Measurements from ENCODE around the gene COMMD1. TPM values are rescaled to one million over a fixed set of nuclear protein-coding genes. Genes with fewer than 3 reads are reported as not detected.

The COMMD1 gene
- total and polyA plus RNA-seq, 2 donors from 2014 or later = 38.5 to 99.4 TPM

DNA sequence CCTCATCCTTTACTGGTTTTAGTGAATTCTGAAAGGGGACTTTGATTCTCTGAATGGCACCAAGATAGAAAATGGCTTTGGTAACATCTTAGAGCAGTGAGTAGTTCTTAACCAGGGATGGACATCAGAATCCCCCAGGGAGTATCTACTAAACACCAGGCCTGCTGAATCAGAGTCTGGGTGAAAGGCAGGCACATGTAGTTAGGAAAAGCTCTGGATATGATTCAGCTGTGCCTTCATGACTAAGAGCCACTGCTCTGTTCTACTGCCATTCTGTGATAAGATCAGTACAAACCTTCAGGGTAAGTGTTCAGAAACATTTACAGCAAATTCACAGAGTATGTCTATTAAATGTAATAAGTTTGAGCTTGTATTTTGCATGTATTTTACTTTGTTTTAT, 244.2 kb downstream of the COMMD1 start:
- H3K9me3 ChIP-seq (ENCODE audit: control insufficient read depth in 2 of 3, insufficient read depth in 1 of 3, low read length in 3 of 3) = no peaks in the 10 kb centered on the region
- no peak overlapping the region for H3K27ac ChIP-seq (ENCODE audit: low read depth in 2 of 2, low read length in 2 of 2)
- DNase-seq = peak in 1 of 5 donors; percentile 15
- no peak overlapping the region for H3K4me3 ChIP-seq (ENCODE audit: low read length in 3 of 3)
- TF ChIP-seq, protein P1, sequence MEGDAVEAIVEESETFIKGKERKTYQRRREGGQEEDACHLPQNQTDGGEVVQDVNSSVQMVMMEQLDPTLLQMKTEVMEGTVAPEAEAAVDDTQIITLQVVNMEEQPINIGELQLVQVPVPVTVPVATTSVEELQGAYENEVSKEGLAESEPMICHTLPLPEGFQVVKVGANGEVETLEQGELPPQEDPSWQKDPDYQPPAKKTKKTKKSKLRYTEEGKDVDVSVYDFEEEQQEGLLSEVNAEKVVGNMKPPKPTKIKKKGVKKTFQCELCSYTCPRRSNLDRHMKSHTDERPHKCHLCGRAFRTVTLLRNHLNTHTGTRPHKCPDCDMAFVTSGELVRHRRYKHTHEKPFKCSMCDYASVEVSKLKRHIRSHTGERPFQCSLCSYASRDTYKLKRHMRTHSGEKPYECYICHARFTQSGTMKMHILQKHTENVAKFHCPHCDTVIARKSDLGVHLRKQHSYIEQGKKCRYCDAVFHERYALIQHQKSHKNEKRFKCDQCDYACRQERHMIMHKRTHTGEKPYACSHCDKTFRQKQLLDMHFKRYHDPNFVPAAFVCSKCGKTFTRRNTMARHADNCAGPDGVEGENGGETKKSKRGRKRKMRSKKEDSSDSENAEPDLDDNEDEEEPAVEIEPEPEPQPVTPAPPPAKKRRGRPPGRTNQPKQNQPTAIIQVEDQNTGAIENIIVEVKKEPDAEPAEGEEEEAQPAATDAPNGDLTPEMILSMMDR (IDR thresholded peaks at IDR 0.05; ENCODE audit: borderline replicate concordance, extremely low read depth, insufficient read depth) = no peak
- FAIRE-seq = no peak
- intact Hi-C loops (cut with DNase I) = no loop called here
- no peaks in the 10 kb centered on the region for H3K4me1 ChIP-seq (ENCODE audit: control insufficient read depth in 2 of 3, insufficient read depth in 2 of 3, low read depth in 1 of 3, low read length in 3 of 3)
- H3K36me3 ChIP-seq (ENCODE audit: control insufficient read depth in 2 of 3, insufficient read depth in 3 of 3, low read length in 3 of 3) = no peaks in the 10 kb centered on the region
- no peaks in the 10 kb centered on the region for H3K27me3 ChIP-seq (ENCODE audit: control insufficient read depth, insufficient read depth, low read length)
- no peak overlapping the region for H3K9ac ChIP-seq (ENCODE audit: low read length in 3 of 3)

- H3K4me1 ChIP-seq (ENCODE audit: control insufficient read depth in 2 of 3, insufficient read depth in 2 of 3, low read depth in 1 of 3, low read length in 3 of 3) = no peaks in the 10 kb centered on the region
- intact Hi-C loops (cut with DNase I) = no loop called here
- DNase-seq (no peak), FAIRE-seq (no peak)
- H3K4me3 ChIP-seq (ENCODE audit: low read length in 3 of 3) = no peak overlapping the region
- H3K36me3 ChIP-seq (ENCODE audit: control insufficient read depth in 2 of 3, insufficient read depth in 3 of 3, low read length in 3 of 3) = no peaks in the 10 kb centered on the region
- no peaks in the 10 kb centered on the region for H3K27me3 ChIP-seq (ENCODE audit: control insufficient read depth, insufficient read depth, low read length)
- peaks cover 0 to 6% (median 2%) of the 10 kb centered on the region in 3 donors for H3K9me3 ChIP-seq (ENCODE audit: control insufficient read depth in 2 of 3, insufficient read depth in 1 of 3, low read length in 3 of 3)
- H3K27ac ChIP-seq (ENCODE audit: low read depth in 2 of 2, low read length in 2 of 2) = no peak overlapping the region
- H3K9ac ChIP-seq (ENCODE audit: low read length in 3 of 3) = no peak overlapping the region
- TF ChIP-seq, protein P1 (IDR thresholded peaks at IDR 0.05; ENCODE audit: borderline replicate concordance, extremely low read depth, insufficient read depth) = no peak
These were observed 245.3 kb downstream of the COMMD1 start for GRCh38 chr2:62150597-62151305.

DNA sequence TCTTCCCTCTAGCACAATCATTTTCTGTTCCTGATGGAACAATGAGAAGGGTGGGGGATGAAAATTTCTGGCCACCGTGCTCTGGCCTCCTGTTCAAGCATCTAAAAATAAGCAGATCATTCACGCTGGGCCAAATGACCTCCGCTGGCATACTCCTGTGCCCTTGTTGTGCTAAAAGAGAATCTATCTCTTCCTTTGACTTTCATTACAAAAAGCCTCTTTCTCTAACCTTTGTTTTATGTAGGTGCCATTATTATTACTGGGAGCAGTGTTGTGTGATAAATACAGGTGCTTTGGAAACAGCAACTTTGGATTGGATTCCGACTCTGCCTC, 245.8 kb downstream of the COMMD1 start:
- Histone ChIP-seq H3K27ac (ENCODE audit: low read depth in 2 of 2, low read length in 2 of 2) (no peak overlapping the region), H3K9ac (ENCODE audit: low read length in 3 of 3) (no peak overlapping the region), H3K9me3 (ENCODE audit: control insufficient read depth in 2 of 3, insufficient read depth in 1 of 3, low read length in 3 of 3) (peaks cover 0 to 6% (median 2%) of the 10 kb centered on the region in 3 donors), H3K36me3 (ENCODE audit: control insufficient read depth in 2 of 3, insufficient read depth in 3 of 3, low read length in 3 of 3) (no peaks in the 10 kb centered on the region), H3K27me3 (ENCODE audit: control insufficient read depth, insufficient read depth, low read length) (no peaks in the 10 kb centered on the region), H3K4me1 (ENCODE audit: control insufficient read depth in 2 of 3, insufficient read depth in 2 of 3, low read depth in 1 of 3, low read length in 3 of 3) (no peaks in the 10 kb centered on the region), H3K4me3 (ENCODE audit: low read length in 3 of 3) (no peak overlapping the region)
- DNase-seq (no peak), FAIRE-seq (no peak)
- TF ChIP-seq, protein P1 (IDR thresholded peaks at IDR 0.05; ENCODE audit: borderline replicate concordance, extremely low read depth, insufficient read depth) = no peak
- intact Hi-C loops (cut with DNase I) = no loop called here

GRCh38 chr2:62152000-62152399, 246.5 kb downstream of the COMMD1 start:
- TF ChIP-seq, protein P1 (IDR thresholded peaks at IDR 0.05; ENCODE audit: borderline replicate concordance, extremely low read depth, insufficient read depth) = no peak
- intact Hi-C loops (cut with DNase I) = no loop called here
- Histone ChIP-seq H3K36me3 (ENCODE audit: control insufficient read depth in 2 of 3, insufficient read depth in 3 of 3, low read length in 3 of 3) (no peaks in the 10 kb centered on the region), H3K9ac (ENCODE audit: low read length in 3 of 3) (no peak overlapping the region), H3K4me1 (ENCODE audit: control insufficient read depth in 2 of 3, insufficient read depth in 2 of 3, low read depth in 1 of 3, low read length in 3 of 3) (no peaks in the 10 kb centered on the region), H3K4me3 (ENCODE audit: low read length in 3 of 3) (no peak overlapping the region), H3K27me3 (ENCODE audit: control insufficient read depth, insufficient read depth, low read length) (no peaks in the 10 kb centered on the region), H3K9me3 (ENCODE audit: control insufficient read depth in 2 of 3, insufficient read depth in 1 of 3, low read length in 3 of 3) (peaks cover 0 to 6% (median 2%) of the 10 kb centered on the region in 3 donors), H3K27ac (ENCODE audit: low read depth in 2 of 2, low read length in 2 of 2) (no peak overlapping the region)
- DNase-seq (no peak), FAIRE-seq (no peak)

All from kidney (tissue), 14 donors.